Stimulated activated CD4-positive, alpha-beta T cell treated with anti-CD3 and anti-CD28 coated beads, Interleukin-2, amount 100 ng/mL, for 4 hours (primary cell): ENCODE results near the gene C4B.
"Not testable (repeated sequence)": the region's sequence is repeated elsewhere in the genome, so short reads cannot be mapped to it uniquely, and the experiment has no call there.

ENCODE experiments used
- DNase-seq: peaks from one replicate; pipeline ENCODE4 v3.0.0-alpha.2; 2020; ENCODE audit warnings: low read depth

Gene C4B

GRCh38 chr6:32053314-32053713 lies 38.7 kb downstream of the C4B start:
- DNase-seq = not testable (repeated sequence)

GRCh38 chr6:32055756-32056155 lies 41.2 kb downstream of the C4B start:
- not testable (repeated sequence) for DNase-seq

- no peak for DNase-seq
These were observed 41.7 kb downstream of the C4B start for GRCh38 chr6:32056254-32056653.

- no peak for DNase-seq
These were observed 43.4 kb downstream of the C4B start for GRCh38 chr6:32057966-32058365.

GRCh38 chr6:32058511-32058963 lies 43.9 kb downstream of the C4B start:
- DNase-seq = no peak

- no peak for DNase-seq
These were observed 46.5 kb downstream of the C4B start for GRCh38 chr6:32060966-32061655.

GRCh38 chr6:32064706-32065105 lies 50.1 kb downstream of the C4B start:
- DNase-seq = no peak

- not testable (repeated sequence) for DNase-seq
These were observed 52.9 kb downstream of the C4B start for GRCh38 chr6:32067521-32067920.

- not testable (repeated sequence) for DNase-seq
These were observed 53.7 kb downstream of the C4B start for GRCh38 chr6:32068315-32068714.

GRCh38 chr6:32068867-32069266 lies 54.3 kb downstream of the C4B start:
- DNase-seq = no peak

- no peak for DNase-seq
These were observed 54.9 kb downstream of the C4B start for GRCh38 chr6:32069460-32069859.

GRCh38 chr6:32069878-32070515 lies 55.4 kb downstream of the C4B start:
- no peak for DNase-seq

- no peak for DNase-seq
These were observed 56.4 kb downstream of the C4B start for GRCh38 chr6:32070814-32071543.

- DNase-seq = no peak
These were observed 58.5 kb downstream of the C4B start for GRCh38 chr6:32073101-32073500.

GRCh38 chr6:32073613-32074012 lies 59.0 kb downstream of the C4B start:
- DNase-seq = no peak

GRCh38 chr6:32074996-32075532 lies 60.5 kb downstream of the C4B start:
- DNase-seq = no peak

GRCh38 chr6:32075781-32076180 lies 61.2 kb downstream of the C4B start:
- no peak for DNase-seq

- DNase-seq = no peak
These were observed 61.8 kb downstream of the C4B start for GRCh38 chr6:32076321-32076809.

GRCh38 chr6:32079566-32080290 lies 65.1 kb downstream of the C4B start:
- DNase-seq = no peak

- DNase-seq = no peak
These were observed 66.8 kb downstream of the C4B start for GRCh38 chr6:32081168-32081990.

GRCh38 chr6:32082478-32082877 lies 67.9 kb downstream of the C4B start:
- no peak for DNase-seq
